B cell (primary cell): ENCODE results near the gene KCNJ1.

ENCODE experiments used
- EZH2 ChIP-seq: IDR thresholded peaks from 2 replicates; pipeline ENCODE4 v1.6.1; 2012; ENCODE audit warnings: borderline replicate concordance, low read depth, mild to moderate bottlenecking, moderate library complexity, low read length; ENCODE audit not compliant: insufficient read depth, poor library complexity, severe bottlenecking
- TF ChIP-seq, protein P1 (sequence below): fragments of 200-600 bp; IDR thresholded peaks from one replicate; pipeline ENCODE4 v1.8.0; 2022; ENCODE audit warnings: antibody characterized with exemption, mild to moderate bottlenecking

GRCh38 chr11:128895526-128895925, 28.4 kb upstream of the KCNJ1 start:
- TF ChIP-seq, protein P1, sequence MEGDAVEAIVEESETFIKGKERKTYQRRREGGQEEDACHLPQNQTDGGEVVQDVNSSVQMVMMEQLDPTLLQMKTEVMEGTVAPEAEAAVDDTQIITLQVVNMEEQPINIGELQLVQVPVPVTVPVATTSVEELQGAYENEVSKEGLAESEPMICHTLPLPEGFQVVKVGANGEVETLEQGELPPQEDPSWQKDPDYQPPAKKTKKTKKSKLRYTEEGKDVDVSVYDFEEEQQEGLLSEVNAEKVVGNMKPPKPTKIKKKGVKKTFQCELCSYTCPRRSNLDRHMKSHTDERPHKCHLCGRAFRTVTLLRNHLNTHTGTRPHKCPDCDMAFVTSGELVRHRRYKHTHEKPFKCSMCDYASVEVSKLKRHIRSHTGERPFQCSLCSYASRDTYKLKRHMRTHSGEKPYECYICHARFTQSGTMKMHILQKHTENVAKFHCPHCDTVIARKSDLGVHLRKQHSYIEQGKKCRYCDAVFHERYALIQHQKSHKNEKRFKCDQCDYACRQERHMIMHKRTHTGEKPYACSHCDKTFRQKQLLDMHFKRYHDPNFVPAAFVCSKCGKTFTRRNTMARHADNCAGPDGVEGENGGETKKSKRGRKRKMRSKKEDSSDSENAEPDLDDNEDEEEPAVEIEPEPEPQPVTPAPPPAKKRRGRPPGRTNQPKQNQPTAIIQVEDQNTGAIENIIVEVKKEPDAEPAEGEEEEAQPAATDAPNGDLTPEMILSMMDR = no peak
- no peak for TF ChIP-seq EZH2
